Activated naive CD4-positive, alpha-beta T cell treated with anti-CD3 and anti-CD28 coated beads, Interleukin-2, amount 50 U/mL, for 72 hours (primary cell): ENCODE data around the gene NOL7. TPM values are rescaled to one million over a fixed set of nuclear protein-coding genes. Genes with fewer than 3 reads are reported as not detected.

ENCODE experiments used
- ATAC-seq, 2 donors: fragments of 150-1000 bp; cut with Tn5 transposase; 2 replicates each; pipeline ENCODE4 v1.10.0; 2021; ENCODE audit warnings: mild to moderate bottlenecking in 2 of 2, moderate library complexity in 2 of 2
- DNase-seq, 2 donors: peaks; one replicate each; pipeline ENCODE4 v3.0.0; 2021 to 2022; ENCODE audit warnings: low spot score in 2 of 2
- H3K27ac Mint-ChIP-seq, 2 donors: one replicate each; pipeline ENCODE4 v1.8.0; 2022; ENCODE audit warnings: mild to moderate bottlenecking in 2 of 2, mixed read lengths in 2 of 2
- H3K36me3 Mint-ChIP-seq, 2 donors: one replicate each; pipeline ENCODE4 v1.8.0; 2022; ENCODE audit warnings: mixed read lengths in 2 of 2
- H3K9me3 Mint-ChIP-seq, 2 donors: one replicate each; pipeline ENCODE4 v1.8.0; 2022; ENCODE audit warnings: mixed read lengths in 2 of 2
- total RNA-seq, 2 donors: library from RNA; stranded (reverse); gene quantifications; one replicate each; pipeline ENCODE4 v1.2.3, GENCODE V29; 2022

NOL7 gene
- 10 to 100 TPM; 62.8 to 75.0 TPM for total RNA-seq

- H3K9me3 Mint-ChIP-seq: no peaks in the 10 kb centered on the region
- peaks cover 30 to 38% of the 10 kb centered on the region in 2 donors for H3K36me3 Mint-ChIP-seq
- peak; percentile 93 to 94 for ATAC-seq
- peak; percentile 98 to 99 for DNase-seq
- H3K27ac Mint-ChIP-seq: peak within 1 kb of the TSS; percentile 100
These were observed at the start of gene NOL7 for GRCh38 chr6:13614926-13615791. Gene NOL7, plus strand, starts transcription at chr6:13615335. Its CDS starts 24 bp downstream, at chr6:13615359.

DNA sequence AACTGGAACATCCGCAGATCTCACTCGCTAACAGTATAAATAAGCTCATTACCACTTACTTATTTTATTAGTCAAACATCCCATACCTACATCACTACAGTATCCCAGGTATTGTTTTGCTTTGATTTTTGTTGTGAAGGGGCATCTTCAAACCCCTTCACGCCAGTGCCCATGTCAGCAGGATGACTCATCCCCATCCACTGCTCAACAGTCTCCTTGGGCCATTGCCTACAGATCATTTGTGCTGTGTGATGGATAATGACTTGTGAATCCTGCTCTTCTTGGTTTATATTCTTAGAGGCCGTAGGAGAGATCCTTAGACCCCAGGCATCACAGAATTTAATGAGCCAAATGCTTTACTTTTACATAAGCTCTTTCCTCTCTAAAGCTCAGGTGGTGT, 49.2 kb upstream of the NOL7 start:
- H3K9me3 Mint-ChIP-seq: no peaks in the 10 kb centered on the region
- no peaks in the 10 kb centered on the region for H3K36me3 Mint-ChIP-seq
- DNase-seq (no peak), ATAC-seq (no peak)
- no peak overlapping the region for H3K27ac Mint-ChIP-seq

GRCh38 chr6:13566500-13566899, 48.6 kb upstream of the NOL7 start:
- H3K36me3 Mint-ChIP-seq: no peaks in the 10 kb centered on the region
- ATAC-seq: no peak
- H3K9me3 Mint-ChIP-seq: no peaks in the 10 kb centered on the region
- H3K27ac Mint-ChIP-seq: no peak overlapping the region
- DNase-seq: no peak

- Mint-ChIP-seq H3K27ac (no peak overlapping the region), H3K9me3 (no peaks in the 10 kb centered on the region), H3K36me3 (no peaks in the 10 kb centered on the region)
- ATAC-seq (no peak), DNase-seq (no peak)
These were observed 46.2 kb upstream of the NOL7 start for GRCh38 chr6:13568970-13569369.

GRCh38 chr6:13572240-13572639, 42.9 kb upstream of the NOL7 start:
- Mint-ChIP-seq H3K9me3 (no peaks in the 10 kb centered on the region), H3K27ac (no peak overlapping the region)
- ATAC-seq: no peak

GRCh38 chr6:13572951-13573654, 42.0 kb upstream of the NOL7 start:
- DNase-seq: no peak
- no peak for ATAC-seq
- no peaks in the 10 kb centered on the region for H3K36me3 Mint-ChIP-seq
- no peaks in the 10 kb centered on the region for H3K9me3 Mint-ChIP-seq
- peak overlapping the region; percentile 16 to 96 for H3K27ac Mint-ChIP-seq

More at GRCh38 chr6:13572240-13572639, 42.9 kb upstream of the NOL7 start:
- no peaks in the 10 kb centered on the region for H3K36me3 Mint-ChIP-seq
- DNase-seq: no peak

GRCh38 chr6:13573669-13574110, 41.4 kb upstream of the NOL7 start:
- peak overlapping the region; percentile 96 for H3K27ac Mint-ChIP-seq
- no peaks in the 10 kb centered on the region for H3K36me3 Mint-ChIP-seq
- DNase-seq (no peak), ATAC-seq (no peak)
- no peaks in the 10 kb centered on the region for H3K9me3 Mint-ChIP-seq

- Mint-ChIP-seq H3K36me3 (no peaks in the 10 kb centered on the region), H3K9me3 (no peaks in the 10 kb centered on the region)
These were observed 41.0 kb upstream of the NOL7 start for GRCh38 chr6:13574149-13574570.

DNA sequence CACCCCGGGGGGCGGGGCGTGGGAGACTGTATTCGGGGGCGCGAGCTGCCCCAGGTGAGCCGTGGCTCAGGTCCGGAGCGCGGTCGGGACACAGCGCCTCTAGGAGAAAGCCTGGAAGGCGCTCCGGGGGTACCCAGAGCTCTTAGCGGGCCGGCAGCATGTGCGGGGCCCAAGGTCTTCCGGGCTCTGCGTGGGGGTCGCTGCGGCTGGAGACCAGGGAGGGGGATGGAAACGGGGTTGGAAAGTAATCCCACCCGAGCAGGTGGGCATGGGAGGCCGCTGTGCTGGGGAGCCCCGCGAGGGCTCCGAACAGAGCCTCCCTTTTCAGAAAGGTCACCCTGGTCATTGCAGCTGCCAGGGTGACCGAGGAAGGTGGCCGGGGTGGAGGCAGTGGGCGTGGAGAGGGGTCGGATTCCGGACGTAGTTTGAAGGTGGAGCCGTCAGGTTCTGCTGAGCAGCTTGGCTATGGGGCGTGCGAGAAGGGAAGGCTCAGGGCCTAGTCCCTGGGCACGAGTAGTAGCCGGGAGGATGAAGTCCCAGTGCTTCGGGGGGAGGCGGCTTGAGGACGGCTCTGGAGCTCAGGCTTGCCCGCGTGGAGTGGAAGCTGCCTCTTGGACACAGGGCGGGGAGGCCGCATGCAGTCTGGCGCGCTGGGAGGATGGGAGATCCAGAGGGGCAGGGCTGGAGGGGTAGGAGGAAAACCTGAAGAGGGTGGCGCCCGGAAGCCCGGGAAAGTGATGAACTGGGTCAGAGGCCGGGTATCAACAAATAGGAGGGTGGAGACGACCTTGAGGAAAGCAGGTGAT, 40.4 kb upstream of the NOL7 start, which contains the start of gene SIRT5:
Gene SIRT5 (plus strand): TSS at position 31 of the 806 bp plus-strand sequence. CDS start 9,510 bp downstream, outside the sequence.
- Mint-ChIP-seq H3K27ac (peak within 1 kb of the TSS; percentile 96 to 98), H3K36me3 (no peaks in the 10 kb centered on the region), H3K9me3 (no peaks in the 10 kb centered on the region)
- DNase-seq (peak; percentile 80 to 86), ATAC-seq (peak; percentile 71 to 78)

More at GRCh38 chr6:13574149-13574570, 41.0 kb upstream of the NOL7 start:
- ATAC-seq (peak; percentile 82 to 86), DNase-seq (peak; percentile 91 to 96)
- peak overlapping the region; percentile 96 to 98 for H3K27ac Mint-ChIP-seq

GRCh38 chr6:13575377-13575775, 39.8 kb upstream of the NOL7 start:
- H3K36me3 Mint-ChIP-seq: peaks cover 0 to 1% of the 10 kb centered on the region in 2 donors
- DNase-seq (no peak), ATAC-seq (no peak)
- H3K9me3 Mint-ChIP-seq: no peaks in the 10 kb centered on the region
- peak overlapping the region; percentile 96 to 98 for H3K27ac Mint-ChIP-seq

DNA sequence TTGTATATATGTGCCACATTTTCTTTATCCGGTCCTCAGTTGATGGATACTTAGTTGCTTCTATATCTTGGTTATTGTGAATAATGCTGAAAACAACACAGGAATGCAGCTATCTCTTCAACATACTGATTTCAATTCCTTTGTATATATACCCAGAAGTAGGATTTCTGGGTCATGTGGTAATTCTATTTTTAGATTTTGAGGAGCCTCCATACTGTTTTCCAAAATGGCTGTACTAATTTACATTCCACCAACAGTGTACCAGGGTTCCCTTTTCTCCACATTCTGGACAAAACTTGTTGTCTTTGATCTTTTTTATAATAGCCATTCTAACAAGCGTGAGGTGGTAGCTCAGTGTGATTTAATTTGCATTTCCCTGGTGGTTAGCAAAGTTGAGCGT, 39.1 kb upstream of the NOL7 start:
- ATAC-seq (no peak), DNase-seq (no peak)
- Mint-ChIP-seq H3K9me3 (no peaks in the 10 kb centered on the region), H3K27ac (peak overlapping the region in 1 of 2 donors; percentile 96), H3K36me3 (peaks cover 0 to 8% of the 10 kb centered on the region in 2 donors)

DNA sequence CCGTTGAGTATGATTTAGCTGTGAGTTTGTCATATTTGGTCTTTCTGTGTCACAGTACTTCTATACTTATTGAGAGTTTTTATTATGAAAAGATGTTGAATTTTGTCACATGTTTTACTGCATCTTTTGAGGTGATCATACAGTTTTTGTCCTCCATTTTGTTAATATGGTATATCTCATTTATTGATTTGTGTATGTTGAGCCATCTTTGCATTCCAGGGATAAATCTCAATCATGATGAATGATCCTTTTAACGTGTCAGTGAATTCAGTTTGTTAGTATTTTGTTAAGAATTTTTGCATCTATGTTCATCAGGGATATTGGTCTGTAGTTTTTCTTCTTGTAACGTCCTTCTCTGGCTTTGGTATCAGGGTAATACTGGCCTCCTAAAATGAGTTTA, 37.2 kb upstream of the NOL7 start:
- H3K36me3 Mint-ChIP-seq: peaks cover 0 to 9% of the 10 kb centered on the region in 2 donors
- no peak overlapping the region for H3K27ac Mint-ChIP-seq
- no peak for DNase-seq
- H3K9me3 Mint-ChIP-seq: no peaks in the 10 kb centered on the region
- ATAC-seq: no peak

GRCh38 chr6:13579911-13580310, 35.2 kb upstream of the NOL7 start:
- H3K27ac Mint-ChIP-seq: no peak overlapping the region
- H3K36me3 Mint-ChIP-seq: peaks cover 0 to 9% of the 10 kb centered on the region in 2 donors
- DNase-seq (no peak), ATAC-seq (no peak)
- no peaks in the 10 kb centered on the region for H3K9me3 Mint-ChIP-seq

DNA sequence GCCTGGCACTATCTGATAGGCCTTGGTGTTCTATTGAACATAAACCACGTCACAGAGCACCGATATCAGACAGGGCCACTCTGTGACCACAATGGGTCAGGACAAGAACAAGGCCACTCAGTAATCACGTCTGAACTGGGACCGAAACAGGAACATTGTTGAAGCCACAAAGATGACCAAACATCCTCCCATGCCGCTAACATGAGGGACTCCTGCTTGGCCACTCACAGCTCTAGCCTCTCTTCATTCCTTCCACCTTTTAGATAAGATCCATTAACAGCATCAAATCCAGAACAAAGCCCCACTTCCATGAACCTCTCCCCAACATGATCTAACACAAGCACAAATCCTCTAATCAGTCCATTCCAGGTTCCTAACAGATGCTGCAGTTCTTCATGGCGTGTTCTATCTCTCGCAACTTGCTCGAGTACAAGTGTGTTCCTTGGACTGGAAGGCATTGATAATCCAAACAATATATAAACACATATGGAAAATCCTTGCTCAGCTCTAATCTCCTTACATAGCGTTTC, 33.4 kb upstream of the NOL7 start:
- peaks cover 0 to 14% of the 10 kb centered on the region in 2 donors for H3K36me3 Mint-ChIP-seq
- no peak for DNase-seq
- no peak overlapping the region for H3K27ac Mint-ChIP-seq
- no peak for ATAC-seq
- H3K9me3 Mint-ChIP-seq: no peaks in the 10 kb centered on the region

GRCh38 chr6:13586603-13587542, 28.3 kb upstream of the NOL7 start:
- Mint-ChIP-seq H3K9me3 (no peaks in the 10 kb centered on the region), H3K36me3 (peaks cover 0 to 5% of the 10 kb centered on the region in 2 donors), H3K27ac (no peak overlapping the region)
- no peak for ATAC-seq
- DNase-seq: no peak
